ENCODE results near the gene FASLG. TPM values are rescaled to one million over a fixed set of nuclear protein-coding genes. Genes with fewer than 3 reads are reported as not detected.

Gene FASLG
- total RNA-seq, 1 experiment from 2014 or later = not detected

DNA sequence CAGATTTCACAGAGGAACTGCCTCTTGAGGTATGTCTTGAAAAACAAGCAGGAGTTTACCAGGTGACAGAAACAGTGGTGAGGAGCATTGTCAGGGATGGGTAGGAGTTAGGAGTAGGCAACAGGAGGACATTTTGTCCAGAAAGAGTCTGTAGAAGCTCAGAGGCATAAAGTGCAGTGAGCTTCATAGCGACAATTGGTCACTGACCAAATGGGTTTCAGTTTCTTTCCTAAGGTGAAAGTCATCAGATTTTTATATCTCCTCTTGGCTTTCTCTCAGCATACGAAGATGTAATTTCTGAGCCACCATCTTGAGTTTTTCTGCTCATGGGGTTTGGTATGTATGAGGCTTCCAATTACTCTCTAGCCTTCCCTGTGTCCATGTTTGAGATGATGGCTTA, 29.3 kb upstream of the FASLG start:
- peak overlapping the region; percentile 74 for H3K27ac Mint-ChIP-seq (ENCODE audit: unreplicated experiment)

DNA sequence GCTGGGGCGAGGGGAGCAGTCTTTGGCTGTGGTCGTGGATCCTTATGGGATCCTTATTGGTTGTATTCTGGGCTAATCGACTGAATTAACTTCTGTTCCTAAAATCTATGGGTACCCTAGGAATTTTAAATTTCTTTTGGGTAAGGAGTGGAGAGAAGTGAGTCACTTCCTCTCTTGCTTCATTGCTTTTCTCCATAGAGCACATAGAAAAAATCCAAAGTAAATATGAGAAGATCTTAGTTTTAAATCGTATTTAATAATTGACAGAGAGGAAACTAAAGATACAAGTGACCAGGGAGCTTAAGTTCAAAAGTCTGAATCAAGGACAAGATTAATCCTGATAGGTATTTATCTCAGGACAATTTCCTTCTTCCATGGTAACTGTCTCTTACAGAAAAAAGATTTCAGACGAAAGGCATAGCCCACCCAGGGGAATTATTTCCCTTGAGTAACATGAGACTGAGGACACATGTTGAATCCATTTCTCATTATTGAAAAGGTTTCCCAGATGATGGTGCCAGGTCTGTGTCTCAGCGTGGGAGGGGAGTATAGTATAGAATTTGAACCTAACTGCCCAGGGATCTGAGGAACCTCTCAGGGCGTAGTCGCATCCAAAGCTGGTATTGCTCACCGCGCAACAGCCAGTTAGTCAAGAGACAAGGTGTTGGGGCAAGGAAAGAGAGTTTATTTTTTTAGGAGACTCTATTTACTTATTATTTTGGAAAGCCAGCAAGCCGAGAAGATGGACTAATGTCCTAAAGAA, 28.7 kb upstream of the FASLG start:
- no TSS peak for BruUV-seq (replicated peaks)
- intact Hi-C loops (cut with micrococcal nuclease; ENCODE audit: unreplicated experiment) = no loop called here
- Mint-ChIP-seq H3K9me3 (ENCODE audit: low read depth, unreplicated experiment) (peaks cover 2% of the 10 kb centered on the region), H3K4me3 (ENCODE audit: low read depth, unreplicated experiment) (no peak overlapping the region), H3K27me3 (ENCODE audit: unreplicated experiment) (no peaks in the 10 kb centered on the region), H3K4me1 (ENCODE audit: low read depth, unreplicated experiment) (peaks cover 70% of the 10 kb centered on the region), H3K36me3 (ENCODE audit: insufficient read depth, unreplicated experiment) (peaks cover 14% of the 10 kb centered on the region), H3K27ac (ENCODE audit: unreplicated experiment) (peak overlapping the region; percentile 74)
- TF ChIP-seq, protein P1, sequence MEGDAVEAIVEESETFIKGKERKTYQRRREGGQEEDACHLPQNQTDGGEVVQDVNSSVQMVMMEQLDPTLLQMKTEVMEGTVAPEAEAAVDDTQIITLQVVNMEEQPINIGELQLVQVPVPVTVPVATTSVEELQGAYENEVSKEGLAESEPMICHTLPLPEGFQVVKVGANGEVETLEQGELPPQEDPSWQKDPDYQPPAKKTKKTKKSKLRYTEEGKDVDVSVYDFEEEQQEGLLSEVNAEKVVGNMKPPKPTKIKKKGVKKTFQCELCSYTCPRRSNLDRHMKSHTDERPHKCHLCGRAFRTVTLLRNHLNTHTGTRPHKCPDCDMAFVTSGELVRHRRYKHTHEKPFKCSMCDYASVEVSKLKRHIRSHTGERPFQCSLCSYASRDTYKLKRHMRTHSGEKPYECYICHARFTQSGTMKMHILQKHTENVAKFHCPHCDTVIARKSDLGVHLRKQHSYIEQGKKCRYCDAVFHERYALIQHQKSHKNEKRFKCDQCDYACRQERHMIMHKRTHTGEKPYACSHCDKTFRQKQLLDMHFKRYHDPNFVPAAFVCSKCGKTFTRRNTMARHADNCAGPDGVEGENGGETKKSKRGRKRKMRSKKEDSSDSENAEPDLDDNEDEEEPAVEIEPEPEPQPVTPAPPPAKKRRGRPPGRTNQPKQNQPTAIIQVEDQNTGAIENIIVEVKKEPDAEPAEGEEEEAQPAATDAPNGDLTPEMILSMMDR (IDR thresholded peaks at IDR 0.05; ENCODE audit: unreplicated experiment) = no peak
- CTCF ChIA-PET = no interaction called here
- DNase-seq = no peak

More for the DNA sequence above, 29.3 kb upstream of the FASLG start:
- BruUV-seq (replicated peaks) = no TSS peak
- CTCF ChIA-PET = no interaction called here
- TF ChIP-seq, protein P1 (IDR thresholded peaks at IDR 0.05; ENCODE audit: unreplicated experiment) = no peak
- no peak for DNase-seq
- intact Hi-C loops (cut with micrococcal nuclease; ENCODE audit: unreplicated experiment) = no loop called here
- H3K36me3 Mint-ChIP-seq (ENCODE audit: insufficient read depth, unreplicated experiment) = peaks cover 14% of the 10 kb centered on the region
- no peak overlapping the region for H3K4me3 Mint-ChIP-seq (ENCODE audit: low read depth, unreplicated experiment)
- H3K9me3 Mint-ChIP-seq (ENCODE audit: low read depth, unreplicated experiment) = peaks cover 2% of the 10 kb centered on the region
- no peaks in the 10 kb centered on the region for H3K27me3 Mint-ChIP-seq (ENCODE audit: unreplicated experiment)
- H3K4me1 Mint-ChIP-seq (ENCODE audit: low read depth, unreplicated experiment) = peaks cover 70% of the 10 kb centered on the region

DNA sequence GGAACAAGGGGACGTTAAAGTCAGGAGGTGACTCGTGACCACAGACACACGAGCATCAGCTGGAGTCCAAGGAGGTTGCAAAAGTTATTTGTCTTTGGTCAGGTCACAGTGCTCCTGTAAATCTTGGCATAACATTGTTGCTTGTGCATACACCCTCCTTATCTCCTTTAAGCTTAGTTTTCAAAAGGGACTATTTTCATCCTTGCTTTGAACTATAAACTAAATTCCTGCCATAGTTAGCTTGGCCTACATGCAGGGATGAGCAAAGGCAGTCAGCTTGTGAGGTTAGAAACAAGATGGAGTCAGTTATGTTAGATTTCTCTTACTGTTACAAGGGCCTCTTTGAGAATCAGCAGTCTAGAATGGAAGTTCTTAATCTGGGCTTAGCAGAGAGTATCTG, 28.0 kb upstream of the FASLG start:
- TF ChIP-seq, protein P1 (IDR thresholded peaks at IDR 0.05; ENCODE audit: unreplicated experiment) = no peak
- Mint-ChIP-seq H3K27me3 (ENCODE audit: unreplicated experiment) (no peaks in the 10 kb centered on the region), H3K36me3 (ENCODE audit: insufficient read depth, unreplicated experiment) (peaks cover 14% of the 10 kb centered on the region), H3K27ac (ENCODE audit: unreplicated experiment) (peak overlapping the region; percentile 74), H3K9me3 (ENCODE audit: low read depth, unreplicated experiment) (peaks cover 2% of the 10 kb centered on the region), H3K4me1 (ENCODE audit: low read depth, unreplicated experiment) (peaks cover 68% of the 10 kb centered on the region), H3K4me3 (ENCODE audit: low read depth, unreplicated experiment) (no peak overlapping the region)
- no peak for DNase-seq
- intact Hi-C loops (cut with micrococcal nuclease; ENCODE audit: unreplicated experiment) = no loop called here
- CTCF ChIA-PET = no interaction called here
- BruUV-seq (replicated peaks) = no TSS peak

DNA sequence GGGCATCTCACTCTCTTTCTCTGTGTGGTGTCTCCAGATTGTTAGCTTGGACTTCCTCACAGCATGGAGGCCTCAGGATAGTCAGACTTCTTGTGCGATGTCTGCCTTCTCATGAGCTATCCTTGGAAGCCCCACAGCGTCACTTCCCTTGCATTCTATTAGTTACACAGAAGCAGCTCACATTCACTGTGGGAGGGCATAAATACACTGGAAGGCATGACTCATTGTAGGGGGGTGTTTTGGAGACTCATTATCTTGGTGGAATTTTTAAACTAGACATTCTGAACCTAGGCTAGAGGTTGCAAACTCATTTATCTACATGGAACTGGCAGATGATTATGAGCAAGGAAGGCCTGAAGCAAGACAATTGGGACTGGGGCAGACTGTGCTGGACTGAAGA, 21.4 kb upstream of the FASLG start:
- peaks cover 2% of the 10 kb centered on the region for H3K9me3 Mint-ChIP-seq (ENCODE audit: low read depth, unreplicated experiment)
- TF ChIP-seq, protein P1 (IDR thresholded peaks at IDR 0.05; ENCODE audit: unreplicated experiment) = no peak
- DNase-seq = no peak
- H3K4me1 Mint-ChIP-seq (ENCODE audit: low read depth, unreplicated experiment) = peaks cover 52% of the 10 kb centered on the region
- CTCF ChIA-PET = interaction anchor here (0.7 kb wide), 1 partner anchor 105 kb away, joined by 3 read pairs; the partner anchor contains the start of gene SUCO
- peaks cover 6% of the 10 kb centered on the region for H3K36me3 Mint-ChIP-seq (ENCODE audit: insufficient read depth, unreplicated experiment)
- no TSS peak for BruUV-seq (replicated peaks)
- H3K27me3 Mint-ChIP-seq (ENCODE audit: unreplicated experiment) = no peaks in the 10 kb centered on the region
- intact Hi-C loops (cut with micrococcal nuclease; ENCODE audit: unreplicated experiment) = loop anchor here (5.0 kb wide), 1 partner anchor 50 kb away; no protein-coding TSS in a partner anchor
- no peak overlapping the region for H3K4me3 Mint-ChIP-seq (ENCODE audit: low read depth, unreplicated experiment)
- peak overlapping the region; percentile 86 for H3K27ac Mint-ChIP-seq (ENCODE audit: unreplicated experiment)

Data from Calu3 (cell line).